Activated naive CD4-positive, alpha-beta T cell treated with anti-CD3 and anti-CD28 coated beads for 36 hours (primary cell): ENCODE measurements around the gene CENPU. TPM values are rescaled to one million over a fixed set of nuclear protein-coding genes. Genes with fewer than 3 reads are reported as not detected.

Source experiments
- CTCF ChIA-PET: fragments of 350-600 bp; sonication (Branson Sonifier 250); formaldehyde crosslinking; loops from one replicate; lab custom pipeline; 2021; ENCODE audit warnings: antibody characterized with exemption; lab: Charles Lee
- DNase-seq: peaks from one replicate; pipeline ENCODE4 v3.0.0-alpha.2; 2020
- H3K27ac Mint-ChIP-seq: one replicate; pipeline ENCODE4 v1.8.0; 2021; ENCODE audit warnings: mild to moderate bottlenecking, mixed read lengths
- H3K27me3 Mint-ChIP-seq: one replicate; pipeline ENCODE4 v1.8.0; 2021; ENCODE audit warnings: low read depth, mixed read lengths
- H3K36me3 Mint-ChIP-seq: one replicate; pipeline ENCODE4 v1.8.0; 2021; ENCODE audit warnings: low read depth, mixed read lengths
- H3K4me1 Mint-ChIP-seq: one replicate; pipeline ENCODE4 v1.8.0; 2021; ENCODE audit warnings: low read depth, mixed read lengths
- H3K4me3 Mint-ChIP-seq: one replicate; pipeline ENCODE4 v1.8.0; 2021; ENCODE audit warnings: mild to moderate bottlenecking, moderate library complexity, mixed read lengths
- H3K9me3 Mint-ChIP-seq: one replicate; pipeline ENCODE4 v1.8.0; 2021; ENCODE audit warnings: mixed read lengths
- intact Hi-C: fragments of 100-400 bp; cut with micrococcal nuclease; formaldehyde crosslinking; loops from one replicate; pipeline ENCODE4 v1.15.1; 2023
- total RNA-seq, 2 experiments: library from RNA; stranded (reverse); gene quantifications; one replicate each; pipeline ENCODE4 v1.2.3, GENCODE V29; 2021

Gene CENPU
- total RNA-seq, 2 experiments from 2014 or later: 78.7 to 91.5 TPM

GRCh38 chr4:184645904-184646610 is 87.8 kb downstream of the CENPU start:
- Mint-ChIP-seq H3K36me3 (peaks cover 25% of the 10 kb centered on the region), H3K27ac (no peak overlapping the region), H3K4me1 (peaks cover 56% of the 10 kb centered on the region), H3K9me3 (no peaks in the 10 kb centered on the region), H3K27me3 (no peaks in the 10 kb centered on the region), H3K4me3 (no peak overlapping the region)
- CTCF ChIA-PET: interaction anchor here (1.1 to 1.5 kb wide), 2 partner anchors 96 to 382 kb away, joined by 3 read pairs; no protein-coding TSS in a partner anchor
- no peak for DNase-seq
- intact Hi-C loops: loop anchor here (5.0 kb wide), 2 partner anchors 329 to 556 kb away; partner anchors contain the start of gene CFAP97

GRCh38 chr4:184644553-184645307 is 89.2 kb downstream of the CENPU start:
- Mint-ChIP-seq H3K27me3 (no peaks in the 10 kb centered on the region), H3K36me3 (peaks cover 29% of the 10 kb centered on the region), H3K4me3 (no peak overlapping the region), H3K4me1 (peaks cover 59% of the 10 kb centered on the region), H3K9me3 (no peaks in the 10 kb centered on the region), H3K27ac (no peak overlapping the region)
- peak; percentile 30 for DNase-seq
- intact Hi-C loops: loop anchor here (5.0 kb wide), 2 partner anchors 327 to 558 kb away; partner anchors contain the start of gene CFAP97
- CTCF ChIA-PET: interaction anchor here (0.7 to 1.8 kb wide), 4 partner anchors 19 to 381 kb away, joined by 3 to 7 read pairs (median 4); no protein-coding TSS in a partner anchor

Other genes starting within 250 kb of the CENPU start
- 10 to 100 TPM; 27.5 to 27.9 TPM for gene CASP3, start 84.6 kb downstream of the CENPU start, total RNA-seq
- gene PRIMPOL, start 84.4 kb downstream of the CENPU start, total RNA-seq: 10 to 100 TPM; 17.9 to 18.1 TPM
- gene ACSL1, start 91.9 kb upstream of the CENPU start, total RNA-seq: 10 to 100 TPM; 29.8 to 31.9 TPM